Right atrium auricular region (tissue), 2 donors: Measurements from ENCODE around the gene B4GALNT2. TPM values are rescaled to one million over a fixed set of nuclear protein-coding genes. Genes with fewer than 3 reads are reported as not detected.

Source experiments
- DNase-seq: peaks from one replicate; pipeline ENCODE4 v3.0.0-alpha.2; 2019; ENCODE audit warnings: low spot score
- H3K27ac ChIP-seq, 2 donors: fragments of 200-600 bp; sonication (generic); 1 replicate in 1 of 2; 2 replicates in 1 of 2; pipeline ENCODE4 v1.5.1; 2016 to 2019
- H3K27me3 ChIP-seq, 2 donors: fragments of 200-600 bp; sonication (generic); one replicate each; pipeline versions ENCODE4 v1.5.1 to v1.6.0; 2017 to 2019
- H3K36me3 ChIP-seq: fragments of 200-600 bp; sonication (generic); one replicate; pipeline ENCODE4 v1.5.1; 2016
- H3K4me1 ChIP-seq, 2 donors: fragments of 200-600 bp; sonication (generic); one replicate each; pipeline versions ENCODE4 v1.5.1 to v1.6.0; 2017 to 2019
- H3K4me3 ChIP-seq, 2 donors: fragments of 200-600 bp; sonication (generic); 1 replicate in 1 of 2; 2 replicates in 1 of 2; pipeline ENCODE4 v1.5.1; 2017 to 2019; ENCODE audit warnings: mild to moderate bottlenecking in 1 of 2, moderate library complexity in 1 of 2
- H3K9me3 ChIP-seq, 2 donors: fragments of 200-600 bp; sonication (generic); one replicate each; pipeline ENCODE4 v1.5.1; 2019
- CTCF ChIP-seq, 2 donors: fragments of 200-600 bp; sonication (generic); IDR thresholded peaks; one replicate each; pipeline ENCODE4 v1.5.1; 2019; ENCODE audit warnings: antibody characterized with exemption in 2 of 2
- total RNA-seq, 2 donors: library from RNA; depleted of rRNA; stranded (reverse); fragments of >200 nt; gene quantifications; one replicate each; pipeline ENCODE4 v1.1.0, GENCODE V29; 2016

The B4GALNT2 gene
- total RNA-seq, 2 donors from 2014 or later: not detected

- Histone ChIP-seq H3K4me3 (no peak overlapping the region), H3K9me3 (no peaks in the 10 kb centered on the region), H3K36me3 (no peaks in the 10 kb centered on the region), H3K27me3 (no peaks in the 10 kb centered on the region), H3K27ac (no peak overlapping the region), H3K4me1 (no peaks in the 10 kb centered on the region)
- no peak for TF ChIP-seq CTCF (IDR thresholded peaks at IDR 0.05)
- no peak for DNase-seq
Observed at GRCh38 chr17:49146620-49147306, 14.2 kb downstream of the B4GALNT2 start.

- no peaks in the 10 kb centered on the region for H3K4me1 ChIP-seq
- TF ChIP-seq CTCF (IDR thresholded peaks at IDR 0.05): no peak
- H3K27me3 ChIP-seq: no peaks in the 10 kb centered on the region
- H3K4me3 ChIP-seq: no peak overlapping the region
- no peaks in the 10 kb centered on the region for H3K9me3 ChIP-seq
- no peaks in the 10 kb centered on the region for H3K36me3 ChIP-seq
- no peak overlapping the region for H3K27ac ChIP-seq
- DNase-seq: no peak
Observed at GRCh38 chr17:49148171-49148570, 15.6 kb downstream of the B4GALNT2 start.

- Histone ChIP-seq H3K27ac (no peak overlapping the region), H3K27me3 (no peaks in the 10 kb centered on the region), H3K36me3 (no peaks in the 10 kb centered on the region), H3K4me1 (no peaks in the 10 kb centered on the region), H3K9me3 (no peaks in the 10 kb centered on the region), H3K4me3 (no peak overlapping the region)
- no peak for TF ChIP-seq CTCF (IDR thresholded peaks at IDR 0.05)
- no peak for DNase-seq
Observed at GRCh38 chr17:49151996-49152395, 19.4 kb downstream of the B4GALNT2 start.

- no peak for TF ChIP-seq CTCF (IDR thresholded peaks at IDR 0.05)
Observed at GRCh38 chr17:49156256-49156655, 23.7 kb downstream of the B4GALNT2 start.

GRCh38 chr17:49157784-49158183 lies 25.2 kb downstream of the B4GALNT2 start:
- H3K27ac ChIP-seq: no peak overlapping the region
- no peaks in the 10 kb centered on the region for H3K36me3 ChIP-seq
- H3K4me3 ChIP-seq: no peak overlapping the region
- DNase-seq: no peak
- H3K27me3 ChIP-seq: no peaks in the 10 kb centered on the region
- no peaks in the 10 kb centered on the region for H3K4me1 ChIP-seq
- TF ChIP-seq CTCF (IDR thresholded peaks at IDR 0.05): no peak
- H3K9me3 ChIP-seq: no peaks in the 10 kb centered on the region

More at GRCh38 chr17:49156256-49156655, 23.7 kb downstream of the B4GALNT2 start:
- Histone ChIP-seq H3K9me3 (no peaks in the 10 kb centered on the region), H3K27me3 (no peaks in the 10 kb centered on the region), H3K4me1 (no peaks in the 10 kb centered on the region), H3K4me3 (no peak overlapping the region), H3K36me3 (no peaks in the 10 kb centered on the region), H3K27ac (no peak overlapping the region)
- no peak for DNase-seq

- H3K4me3 ChIP-seq: no peak overlapping the region
- TF ChIP-seq CTCF (IDR thresholded peaks at IDR 0.05): no peak
- H3K27ac ChIP-seq: no peak overlapping the region
- H3K4me1 ChIP-seq: no peaks in the 10 kb centered on the region
- no peaks in the 10 kb centered on the region for H3K27me3 ChIP-seq
- no peaks in the 10 kb centered on the region for H3K9me3 ChIP-seq
- DNase-seq: no peak
- no peaks in the 10 kb centered on the region for H3K36me3 ChIP-seq
Observed at GRCh38 chr17:49162866-49163265, 30.3 kb downstream of the B4GALNT2 start.
